ENCODE measurements around the gene TRIM31.

DNA sequence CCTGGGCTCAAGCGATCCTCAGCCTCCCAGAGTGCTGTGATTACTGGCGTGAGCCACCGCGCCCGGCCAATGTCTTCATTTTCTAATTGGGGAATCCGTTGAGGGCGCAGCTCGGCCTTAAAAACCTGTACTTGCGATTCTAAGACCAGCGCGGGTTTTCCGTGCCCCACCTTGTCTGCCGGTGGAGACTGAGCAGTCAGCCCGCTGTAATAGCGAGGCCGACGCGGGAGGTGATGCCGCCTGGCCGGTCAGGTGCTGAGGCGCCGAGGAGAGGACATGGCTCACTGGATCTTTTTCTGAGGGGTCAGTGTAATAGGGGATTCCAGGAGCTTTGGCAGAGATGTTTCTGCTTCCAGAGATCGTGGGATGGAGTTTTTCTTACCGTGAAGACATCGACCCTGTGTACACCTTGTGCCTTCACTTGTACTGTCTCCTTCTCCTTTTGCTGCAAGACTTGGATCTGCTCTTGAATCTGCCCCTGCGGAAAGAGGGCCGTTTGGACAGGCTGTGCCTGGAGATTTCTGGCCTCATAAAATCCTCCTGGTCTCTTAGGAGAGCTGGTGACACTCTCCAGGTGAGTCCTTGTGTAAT lies 1.5 kb downstream of the TRIM31 start:
- TF ChIP-seq, protein P1, sequence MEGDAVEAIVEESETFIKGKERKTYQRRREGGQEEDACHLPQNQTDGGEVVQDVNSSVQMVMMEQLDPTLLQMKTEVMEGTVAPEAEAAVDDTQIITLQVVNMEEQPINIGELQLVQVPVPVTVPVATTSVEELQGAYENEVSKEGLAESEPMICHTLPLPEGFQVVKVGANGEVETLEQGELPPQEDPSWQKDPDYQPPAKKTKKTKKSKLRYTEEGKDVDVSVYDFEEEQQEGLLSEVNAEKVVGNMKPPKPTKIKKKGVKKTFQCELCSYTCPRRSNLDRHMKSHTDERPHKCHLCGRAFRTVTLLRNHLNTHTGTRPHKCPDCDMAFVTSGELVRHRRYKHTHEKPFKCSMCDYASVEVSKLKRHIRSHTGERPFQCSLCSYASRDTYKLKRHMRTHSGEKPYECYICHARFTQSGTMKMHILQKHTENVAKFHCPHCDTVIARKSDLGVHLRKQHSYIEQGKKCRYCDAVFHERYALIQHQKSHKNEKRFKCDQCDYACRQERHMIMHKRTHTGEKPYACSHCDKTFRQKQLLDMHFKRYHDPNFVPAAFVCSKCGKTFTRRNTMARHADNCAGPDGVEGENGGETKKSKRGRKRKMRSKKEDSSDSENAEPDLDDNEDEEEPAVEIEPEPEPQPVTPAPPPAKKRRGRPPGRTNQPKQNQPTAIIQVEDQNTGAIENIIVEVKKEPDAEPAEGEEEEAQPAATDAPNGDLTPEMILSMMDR (IDR thresholded peaks at IDR 0.05) = no peak
- TF ChIP-seq POLR2A (IDR thresholded peaks at IDR 0.05) = no peak

Data from thyroid gland (tissue), 4 donors.